ENCODE measurements around the gene PTH2.

PTH2 gene

GRCh38 chr19:49421878-49422202 lies 1.4 kb downstream of the PTH2 start:
- Histone ChIP-seq H3K4me2 (ENCODE audit: low read length) (no peak overlapping the region), H4K20me1 (ENCODE audit: insufficient read depth, low read length) (no peaks in the 10 kb centered on the region), H3K36me3 (ENCODE audit: insufficient read depth, low read length) (no peaks in the 10 kb centered on the region), H3K79me2 (ENCODE audit: insufficient read depth, low read length) (no peaks in the 10 kb centered on the region), H3K9me2 (ENCODE audit: low read depth, low read length) (no peaks in the 10 kb centered on the region), H2AFZ (ENCODE audit: low read length) (no peak overlapping the region), H3F3A (ENCODE audit: insufficient read depth, low read length) (no peaks in the 10 kb centered on the region), H3K9ac (ENCODE audit: low read length) (no peak overlapping the region), H3K27ac (ENCODE audit: low read depth, low read length, poor library complexity, severe bottlenecking) (no peak overlapping the region), H3K27me3 (ENCODE audit: insufficient read depth, low read length) (peaks cover 15% of the 10 kb centered on the region), H3K9me3 (ENCODE audit: low read length) (no peaks in the 10 kb centered on the region), H3K4me3 (ENCODE audit: low read depth, low read length, poor library complexity, severe bottlenecking) (no peak overlapping the region), H3K4me1 (ENCODE audit: insufficient read depth, low read length, severe bottlenecking) (peaks cover 4% of the 10 kb centered on the region)
- TF ChIP-seq EZH2 (IDR thresholded peaks at IDR 0.05; ENCODE audit: borderline replicate concordance, low read length) (no peak), CTCF (IDR thresholded peaks at IDR 0.05; ENCODE audit: low read length) (no peak)

- no peak for TF ChIP-seq EZH2 (IDR thresholded peaks at IDR 0.05; ENCODE audit: borderline replicate concordance, low read length)
- TF ChIP-seq CTCF (IDR thresholded peaks at IDR 0.05; ENCODE audit: low read length) = no peak
- peaks cover 9% of the 10 kb centered on the region; the same call in 1 of the 2 replicates for H3K27me3 ChIP-seq (ENCODE audit: insufficient read depth, low read length)
- H3K79me2 ChIP-seq (ENCODE audit: insufficient read depth, low read length) = no peaks in the 10 kb centered on the region
- H3K36me3 ChIP-seq (ENCODE audit: insufficient read depth, low read length) = no peaks in the 10 kb centered on the region
- no peaks in the 10 kb centered on the region for H3F3A ChIP-seq (ENCODE audit: insufficient read depth, low read length)
- no peaks in the 10 kb centered on the region for H3K9me3 ChIP-seq (ENCODE audit: low read length)
- H3K9ac ChIP-seq (ENCODE audit: low read length) = no peak overlapping the region
- no peak overlapping the region for H3K4me2 ChIP-seq (ENCODE audit: low read length)
- H3K4me3 ChIP-seq (ENCODE audit: low read depth, low read length, poor library complexity, severe bottlenecking) = no peak overlapping the region
- no peak overlapping the region for H2AFZ ChIP-seq (ENCODE audit: low read length)
- no peak overlapping the region for H3K27ac ChIP-seq (ENCODE audit: low read depth, low read length, poor library complexity, severe bottlenecking)
- no peaks in the 10 kb centered on the region for H4K20me1 ChIP-seq (ENCODE audit: insufficient read depth, low read length)
- H3K4me1 ChIP-seq (ENCODE audit: insufficient read depth, low read length, severe bottlenecking) = peaks cover 4% of the 10 kb centered on the region
- no peaks in the 10 kb centered on the region for H3K9me2 ChIP-seq (ENCODE audit: low read depth, low read length)
Measured at GRCh38 chr19:49421039-49421877, 2.0 kb downstream of the PTH2 start.

- no peaks in the 10 kb centered on the region for H3K36me3 ChIP-seq (ENCODE audit: insufficient read depth, low read length)
- H3K27me3 ChIP-seq (ENCODE audit: insufficient read depth, low read length) = peaks cover 5% of the 10 kb centered on the region; the same call in 1 of the 2 replicates
- no peak overlapping the region for H3K4me3 ChIP-seq (ENCODE audit: low read depth, low read length, poor library complexity, severe bottlenecking)
- no peaks in the 10 kb centered on the region for H3K9me3 ChIP-seq (ENCODE audit: low read length)
- H3K4me2 ChIP-seq (ENCODE audit: low read length) = no peak overlapping the region
- H4K20me1 ChIP-seq (ENCODE audit: insufficient read depth, low read length) = no peaks in the 10 kb centered on the region
- no peak overlapping the region for H3K9ac ChIP-seq (ENCODE audit: low read length)
- no peak overlapping the region for H3K27ac ChIP-seq (ENCODE audit: low read depth, low read length, poor library complexity, severe bottlenecking)
- H3K79me2 ChIP-seq (ENCODE audit: insufficient read depth, low read length) = no peaks in the 10 kb centered on the region
- TF ChIP-seq EZH2 (IDR thresholded peaks at IDR 0.05; ENCODE audit: borderline replicate concordance, low read length) (no peak), CTCF (IDR thresholded peaks at IDR 0.05; ENCODE audit: low read length) (no peak)
- H3F3A ChIP-seq (ENCODE audit: insufficient read depth, low read length) = no peaks in the 10 kb centered on the region
- no peak overlapping the region for H2AFZ ChIP-seq (ENCODE audit: low read length)
- peaks cover 10% of the 10 kb centered on the region for H3K4me1 ChIP-seq (ENCODE audit: insufficient read depth, low read length, severe bottlenecking)
- no peaks in the 10 kb centered on the region for H3K9me2 ChIP-seq (ENCODE audit: low read depth, low read length)
Measured at GRCh38 chr19:49420227-49420626, 3.0 kb downstream of the PTH2 start.

Measured in OCI-LY1 (cell line).